ENCODE data around the gene EIF3D.

EIF3D gene

DNA sequence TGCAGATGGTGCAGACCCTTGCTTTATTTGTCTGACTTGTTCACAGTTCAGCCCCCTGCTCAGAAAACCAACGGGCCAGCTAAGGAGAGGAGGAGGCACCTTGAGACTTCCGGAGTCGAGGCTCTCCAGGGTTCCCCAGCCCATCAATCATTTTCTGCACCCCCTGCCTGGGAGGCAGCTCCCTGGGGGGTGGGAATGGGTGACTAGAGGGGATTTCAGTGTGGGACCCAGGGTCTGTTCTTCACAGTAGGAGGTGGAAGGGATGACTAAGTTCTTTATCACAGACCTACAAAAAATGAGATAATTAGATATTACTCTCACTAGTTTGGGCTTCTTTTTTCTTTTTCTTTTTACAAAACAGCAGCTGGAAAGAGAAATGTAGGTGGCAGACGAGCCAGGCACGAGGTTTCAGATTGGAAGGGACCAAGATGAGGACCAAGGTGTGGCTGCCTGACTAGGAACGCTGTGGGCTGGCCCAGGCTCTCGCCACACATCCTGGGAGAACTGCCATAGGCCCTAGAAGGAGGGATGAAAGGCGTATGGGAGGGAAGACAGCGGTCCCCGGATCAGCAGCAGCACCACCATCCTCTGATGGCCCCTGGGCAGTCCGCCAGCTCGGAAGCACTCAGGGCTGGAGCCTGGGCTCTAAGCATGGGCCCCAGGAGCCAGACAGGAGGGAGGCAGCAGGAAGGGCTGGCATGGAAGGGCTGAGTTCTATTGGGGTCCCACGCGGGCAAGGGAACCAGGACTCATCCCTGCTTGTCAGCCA is 61.7 kb downstream of the EIF3D start (continued):
- no peak for TF ChIP-seq ZBTB44 (tag by site-specific recombination; IDR thresholded peaks at IDR 0.05)
- TF ChIP-seq ZNF146 (tag by site-specific recombination; IDR thresholded peaks at IDR 0.05) = no peak
- TF ChIP-seq ZNF837 (tag by site-specific recombination; IDR thresholded peaks at IDR 0.05) = no peak
- no peak for TF ChIP-seq SCRT2 (tag by site-specific recombination; IDR thresholded peaks at IDR 0.05)
- TF ChIP-seq ZBTB20 (tag by site-specific recombination; IDR thresholded peaks at IDR 0.05) = no peak
- TF ChIP-seq INSM2 (tag by site-specific recombination; IDR thresholded peaks at IDR 0.05) = no peak
- TF ChIP-seq ZBTB21 (tag by site-specific recombination; IDR thresholded peaks at IDR 0.05) = no peak
- TF ChIP-seq HIC1 (tag by site-specific recombination; IDR thresholded peaks at IDR 0.05) = no peak
- no peak for TF ChIP-seq ZNF37A (tag by site-specific recombination; IDR thresholded peaks at IDR 0.05)
- peak; percentile 100 for TF ChIP-seq ZBTB48 (tag by site-specific recombination; IDR thresholded peaks at IDR 0.05)
- TF ChIP-seq HOXA7 (CRISPR knock-in tag; IDR thresholded peaks at IDR 0.05; ENCODE audit: borderline replicate concordance) = no peak
- TF ChIP-seq, protein P1, sequence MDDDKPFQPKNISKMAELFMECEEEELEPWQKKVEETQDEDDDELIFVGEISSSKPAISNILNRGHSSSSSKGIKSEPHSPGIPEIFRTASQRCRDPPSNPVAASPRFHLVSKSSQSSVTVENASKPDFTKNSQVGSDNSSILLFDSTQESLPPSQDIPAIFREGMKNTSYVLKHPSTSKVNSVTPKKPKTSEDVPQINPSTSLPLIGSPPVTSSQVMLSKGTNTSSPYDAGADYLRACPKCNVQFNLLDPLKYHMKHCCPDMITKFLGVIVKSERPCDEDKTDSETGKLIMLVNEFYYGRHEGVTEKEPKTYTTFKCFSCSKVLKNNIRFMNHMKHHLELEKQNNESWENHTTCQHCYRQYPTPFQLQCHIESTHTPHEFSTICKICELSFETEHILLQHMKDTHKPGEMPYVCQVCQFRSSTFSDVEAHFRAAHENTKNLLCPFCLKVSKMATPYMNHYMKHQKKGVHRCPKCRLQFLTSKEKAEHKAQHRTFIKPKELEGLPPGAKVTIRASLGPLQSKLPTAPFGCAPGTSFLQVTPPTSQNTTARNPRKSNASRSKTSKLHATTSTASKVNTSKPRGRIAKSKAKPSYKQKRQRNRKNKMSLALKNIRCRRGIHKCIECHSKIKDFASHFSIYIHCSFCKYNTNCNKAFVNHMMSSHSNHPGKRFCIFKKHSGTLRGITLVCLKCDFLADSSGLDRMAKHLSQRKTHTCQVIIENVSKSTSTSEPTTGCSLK (tag by site-specific recombination; IDR thresholded peaks at IDR 0.05) = no peak
- TF ChIP-seq ZNF555 (tag by site-specific recombination; conservative IDR thresholded peaks at IDR 0.05) = no peak
- no peak for TF ChIP-seq ZBTB1 (tag by site-specific recombination; IDR thresholded peaks at IDR 0.05)
- no peak for TF ChIP-seq TRIM28 (IDR thresholded peaks at IDR 0.05; ENCODE audit: borderline replicate concordance, low read length)
- no peak for TF ChIP-seq ZNF791 (tag by site-specific recombination; IDR thresholded peaks at IDR 0.05)
- TF ChIP-seq ZNF629 (tag by site-specific recombination; IDR thresholded peaks at IDR 0.05) = 0 out of 2 replicates have a peak, but pooled peaks have one; percentile 4
- TF ChIP-seq YY2 (tag by site-specific recombination; IDR thresholded peaks at IDR 0.05) = no peak
- no peak for TF ChIP-seq ZSCAN30 (tag by site-specific recombination; IDR thresholded peaks at IDR 0.05)
- TF ChIP-seq ZNF518A (tag by site-specific recombination; conservative IDR thresholded peaks at IDR 0.05; ENCODE audit: low read depth) = no peak
- TF ChIP-seq ZNF530 (tag by site-specific recombination; IDR thresholded peaks at IDR 0.05; ENCODE audit: low read depth) = no peak
- TF ChIP-seq IKZF3 (tag by site-specific recombination; IDR thresholded peaks at IDR 0.05) = no peak
- peak; percentile 74 for TF ChIP-seq ZIC2 (tag by site-specific recombination; IDR thresholded peaks at IDR 0.05)
